SK-N-SH (cell line): ENCODE data around the gene SURF4. TPM values are rescaled to one million over a fixed set of nuclear protein-coding genes. Genes with fewer than 3 reads are reported as not detected.

Experiments
- CTCF ChIA-PET: fragments of 300-600, 350-600 bp; formaldehyde crosslinking; extraction: SDS; loops from one replicate; lab custom pipeline; 2021; lab: Yijun Ruan, JAX
- POLR2A ChIA-PET: fragments of 350-600 bp; sonication (Branson Sonifier 250); formaldehyde crosslinking; extraction: SDS; loops from one replicate; lab custom pipeline; 2020; ENCODE audit warnings: antibody characterized with exemption, inconsistent platforms; lab: Yijun Ruan, JAX
- DNase-seq: peaks from one replicate; pipeline ENCODE4 v3.0.0; 2012
- H2AFZ ChIP-seq: fragments of 200-600 bp; sonication (generic); 2 replicates; pipeline ENCODE4 v1.8.1; 2016; ENCODE audit warnings: antibody characterized with exemption, mild to moderate bottlenecking, low read depth
- H3F3A ChIP-seq: fragments of 200-600 bp; sonication (generic); replicated peaks from 2 replicates; pipeline ENCODE3; 2016; ENCODE audit warnings: antibody characterized with exemption, mild to moderate bottlenecking; ENCODE audit not compliant: insufficient read depth
- H3K27ac ChIP-seq, 2 experiments: fragments of 200-500 bp in 1 of 2; fragments of 200-600 bp in 1 of 2; sonication (Bioruptor generic) in 1 of 2; sonication (generic), shearing (Covaris generic) in 1 of 2; 2 replicates each; pipeline versions ENCODE4 v1.5.1 to v1.6.1; 2014 to 2016; ENCODE audit warnings: low read depth in 2 of 2, inconsistent platforms in 1 of 2, low read length in 1 of 2, mild to moderate bottlenecking in 1 of 2, mixed read lengths in 1 of 2
- H3K27me3 ChIP-seq: fragments of 200-600 bp; sonication (generic), shearing (Covaris generic); 2 replicates; pipeline ENCODE4 v1.6.1; 2016; ENCODE audit warnings: mixed run types; ENCODE audit not compliant: insufficient read depth
- H3K36me3 ChIP-seq, 2 experiments: fragments of 200-500 bp in 1 of 2; fragments of 200-600 bp in 1 of 2; sonication (Bioruptor generic) in 1 of 2; sonication (generic) in 1 of 2; replicated peaks in 1 of 2; 2 replicates each; pipeline versions ENCODE3 to v1.5.1; 2014 to 2016; ENCODE audit warnings: low read length in 1 of 2, mild to moderate bottlenecking in 1 of 2; ENCODE audit not compliant: insufficient read depth in 2 of 2, control insufficient read depth in 1 of 2
- H3K4me1 ChIP-seq, 2 experiments: fragments of 200-500 bp in 1 of 2; fragments of 200-600 bp in 1 of 2; sonication (Bioruptor generic) in 1 of 2; sonication (generic), shearing (Covaris generic) in 1 of 2; 2 replicates each; pipeline versions ENCODE4 v1.5.1 to v1.6.1; 2014 to 2016; ENCODE audit warnings: low read depth in 1 of 2, low read length in 1 of 2, mixed run types in 1 of 2; ENCODE audit not compliant: insufficient read depth in 2 of 2, control insufficient read depth in 1 of 2
- H3K4me2 ChIP-seq: fragments of 200-600 bp; sonication (generic), shearing (Covaris generic); 2 replicates; pipeline ENCODE4 v1.6.1; 2017; ENCODE audit warnings: mixed run types
- H3K4me3 ChIP-seq, 2 experiments: fragments of 200-500 bp in 1 of 2; fragments of 200-600 bp in 1 of 2; sonication (Bioruptor generic) in 1 of 2; sonication (generic), shearing (Covaris generic) in 1 of 2; 2 replicates each; pipeline versions ENCODE4 v1.5.1 to v1.8.1; 2014 to 2016; ENCODE audit warnings: low read depth in 2 of 2, inconsistent platforms in 1 of 2, low read length in 1 of 2, mild to moderate bottlenecking in 1 of 2, mixed read lengths in 1 of 2, moderate library complexity in 1 of 2
- H3K79me2 ChIP-seq: fragments of 200-600 bp; sonication (generic); 2 replicates; pipeline ENCODE4 v1.8.1; 2017; ENCODE audit warnings: mild to moderate bottlenecking; ENCODE audit not compliant: insufficient read depth
- H3K9ac ChIP-seq: fragments of 200-600 bp; sonication (generic); 2 replicates; pipeline ENCODE4 v1.6.1; 2017; ENCODE audit warnings: mixed run types
- H3K9me2 ChIP-seq: fragments of 200-600 bp; sonication (generic); 2 replicates; pipeline ENCODE4 v1.6.1; 2017; ENCODE audit warnings: mixed run types
- H3K9me3 ChIP-seq: fragments of 200-600 bp; sonication (generic); 2 replicates; pipeline ENCODE4 v1.6.1; 2017; ENCODE audit warnings: mixed run types, mild to moderate bottlenecking, moderate library complexity
- H4K20me1 ChIP-seq: fragments of 200-600 bp; sonication (generic); 2 replicates; pipeline ENCODE4 v1.6.1; 2017; ENCODE audit warnings: mild to moderate bottlenecking, mixed run types; ENCODE audit not compliant: insufficient read depth
- CTCF ChIP-seq: fragments of 200-600 bp; sonication (generic); IDR thresholded peaks from 2 replicates; pipeline ENCODE4 v1.6.1; 2017; ENCODE audit warnings: antibody characterized with exemption, mild to moderate bottlenecking, moderate library complexity
- MAX ChIP-seq: IDR thresholded peaks from 2 replicates; pipeline ENCODE4 v1.4.0; 2012; ENCODE audit warnings: low read depth
- MXI1 ChIP-seq: IDR thresholded peaks from 2 replicates; pipeline ENCODE4 v1.6.1; 2012; ENCODE audit warnings: mild to moderate bottlenecking, low read depth, low read length, improper control_type of control experiment
- NRF1 ChIP-seq: IDR thresholded peaks from 2 replicates; pipeline ENCODE4 v1.6.1; 2012; ENCODE audit warnings: low read depth, mild to moderate bottlenecking, low read length
- PBX3 ChIP-seq: IDR thresholded peaks from 2 replicates; pipeline ENCODE4; 2012
- REST ChIP-seq: IDR thresholded peaks from 2 replicates; pipeline ENCODE4 v1.6.1; 2012; ENCODE audit warnings: mild to moderate bottlenecking, low read depth, low read length, moderate library complexity
- SIN3A ChIP-seq: IDR thresholded peaks from 2 replicates; pipeline ENCODE4 v1.6.1; 2012; ENCODE audit warnings: low read depth, mild to moderate bottlenecking, low read length, moderate library complexity, borderline replicate concordance
- SMC3 ChIP-seq: IDR thresholded peaks from 2 replicates; pipeline ENCODE4 v1.6.1; 2012; ENCODE audit warnings: low read depth, low read length, improper control_type of control experiment
- TCF12 ChIP-seq: IDR thresholded peaks from 2 replicates; pipeline ENCODE4 v1.4.0; 2012
- TEAD4 ChIP-seq: IDR thresholded peaks from 2 replicates; pipeline ENCODE4 v1.4.0; 2012; ENCODE audit warnings: mild to moderate bottlenecking, borderline replicate concordance; ENCODE audit not compliant: insufficient read depth
- USF1 ChIP-seq: IDR thresholded peaks from 2 replicates; pipeline ENCODE4 v1.4.0; 2012; ENCODE audit warnings: low read depth, borderline replicate concordance
- USF2 ChIP-seq: fragments of 150-350 bp; IDR thresholded peaks from 2 replicates; pipeline ENCODE4 v1.6.1; 2017; ENCODE audit warnings: antibody characterized with exemption, low read length, low read depth, borderline replicate concordance
- WGBS: methylation state at CpG from one replicate; pipeline ENCODE4 v1.1.6; 2017; ENCODE audit warnings: low lambda C conversion rate; 5-methylcytosine and 5-hydroxymethylcytosine counted together
- polyA plus RNA-seq, 3 experiments: library from polyadenylated mRNA; depleted of rRNA; stranded (reverse); fragments of >200 nt; gene quantifications; 2 replicates each; pipeline ENCODE4 v1.2.3, GENCODE V29; 2012

The SURF4 gene
- polyA plus RNA-seq, 1 of the 3 experiments (the other 2 are of a cell fraction): 165 TPM

GRCh38 chr9:133323211-133323610, 52.6 kb downstream of the SURF4 start:
- Histone ChIP-seq H3K9ac (no peak overlapping the region), H3K9me3 (no peaks in the 10 kb centered on the region), H3K9me2 (no peaks in the 10 kb centered on the region), H3K4me3 (no peak overlapping the region), H3K27ac (no peak overlapping the region), H3K79me2 (no peaks in the 10 kb centered on the region), H4K20me1 (no peaks in the 10 kb centered on the region), H3F3A (no peaks in the 10 kb centered on the region), H3K4me1 (no peaks in the 10 kb centered on the region), H3K4me2 (no peak overlapping the region), H2AFZ (no peak overlapping the region), H3K36me3 (no peaks in the 10 kb centered on the region), H3K27me3 (no peaks in the 10 kb centered on the region)
- DNase-seq: no peak
- TF ChIP-seq MAX (no peak), SMC3 (no peak), TCF12 (no peak), MXI1 (no peak), SIN3A (no peak), CTCF (no peak), NRF1 (no peak)
- ChIA-PET POLR2A (interaction anchor here (0.6 kb wide), 1 partner anchor 18 kb away, joined by 3 read pairs; no protein-coding TSS in a partner anchor), CTCF (no interaction called here)
- 60% methylated on average over 9 of the region's 10 CpGs for WGBS

- no peaks in the 10 kb centered on the region for H3K79me2 ChIP-seq
- DNase-seq: no peak
- H3K9me3 ChIP-seq: no peaks in the 10 kb centered on the region
- no peak for TF ChIP-seq REST
- TF ChIP-seq USF1: no peak
- no peak for TF ChIP-seq SIN3A
- no peak for TF ChIP-seq USF2
- TF ChIP-seq MXI1: no peak
- no peak for TF ChIP-seq PBX3
- TF ChIP-seq TEAD4: no peak
- H2AFZ ChIP-seq: no peak overlapping the region
- H3K9me2 ChIP-seq: no peaks in the 10 kb centered on the region
- no peaks in the 10 kb centered on the region for H4K20me1 ChIP-seq
- H3K27me3 ChIP-seq: no peaks in the 10 kb centered on the region
- 42% methylated on average over 8 of the region's 14 CpGs for WGBS
- ChIA-PET CTCF (no interaction called here), POLR2A (no interaction called here)
- no peak overlapping the region for H3K4me3 ChIP-seq
- H3F3A ChIP-seq: no peaks in the 10 kb centered on the region
- no peak overlapping the region for H3K27ac ChIP-seq
- H3K9ac ChIP-seq: no peak overlapping the region
- H3K36me3 ChIP-seq: no peaks in the 10 kb centered on the region
- no peaks in the 10 kb centered on the region for H3K4me1 ChIP-seq
- no peak overlapping the region for H3K4me2 ChIP-seq
Measured at GRCh38 chr9:133322701-133323100, 53.2 kb downstream of the SURF4 start.
